HEK293 (cell line): ENCODE results near the gene GLCE.

Experiments used
- CTCF ChIA-PET: fragments of 350-600 bp; formaldehyde crosslinking; extraction: SDS; loops from one replicate; lab custom pipeline; 2021; ENCODE audit warnings: antibody characterized with exemption; lab: Yijun Ruan, JAX
- POLR2A ChIA-PET: fragments of 300-600 bp; formaldehyde crosslinking; extraction: SDS; loops from one replicate; lab custom pipeline; 2020; ENCODE audit warnings: antibody characterized with exemption, inconsistent platforms; lab: Yijun Ruan, JAX
- H3K27ac ChIP-seq: fragments of 200-500 bp; sonication (Bioruptor generic); 2 replicates; pipeline ENCODE4 v1.5.1; 2014; ENCODE audit warnings: low read depth, low read length, control low read depth, inconsistent platforms; ENCODE audit errors: extremely low read depth
- H3K36me3 ChIP-seq, 2 experiments: fragments of 200-500 bp in 1 of 2; sonication (Bioruptor generic) in 1 of 2; 1 replicate in 1 of 2; 2 replicates in 1 of 2; pipeline ENCODE4 v1.5.1; 2014 to 2017; ENCODE audit warnings: inconsistent platforms in 2 of 2, low read length in 2 of 2; ENCODE audit not compliant: control insufficient read depth in 2 of 2, insufficient read depth in 1 of 2
- H3K4me1 ChIP-seq: fragments of 200-500 bp; sonication (Bioruptor generic); 2 replicates; pipeline ENCODE4 v1.5.1; 2014; ENCODE audit warnings: mild to moderate bottlenecking, low read length, inconsistent platforms; ENCODE audit not compliant: control insufficient read depth, insufficient read depth
- H3K4me3 ChIP-seq: 2 replicates; pipeline ENCODE4 v1.5.1; 2011; ENCODE audit warnings: low read depth, mild to moderate bottlenecking, control low read depth, low read length, moderate library complexity
- H3K9me3 ChIP-seq: fragments of 200-500 bp; sonication (Bioruptor generic); 2 replicates; pipeline ENCODE4 v1.5.1; 2014; ENCODE audit warnings: low read depth, low read length, inconsistent platforms; ENCODE audit not compliant: control insufficient read depth, insufficient read depth
- GFI1B ChIP-seq: fragments of 450-650 bp; formaldehyde crosslinking; IDR thresholded peaks from 2 replicates; pipeline ENCODE4 v1.5.1; 2016; ENCODE audit warnings: missing biosample characterization, missing genetic modification characterization
- IKZF3 ChIP-seq: fragments of 450-650 bp; IDR thresholded peaks from 2 replicates; pipeline ENCODE4 v1.5.0; 2018; ENCODE audit warnings: missing biosample characterization, mild to moderate bottlenecking, missing genetic modification characterization, moderate library complexity
- PATZ1 ChIP-seq: fragments of 450-650 bp; formaldehyde crosslinking; IDR thresholded peaks from 2 replicates; pipeline ENCODE4 v1.5.1; 2016; ENCODE audit warnings: missing biosample characterization, missing genetic modification characterization
- PRDM1 ChIP-seq: fragments of 450-650 bp; formaldehyde crosslinking; IDR thresholded peaks from 2 replicates; pipeline ENCODE4; 2016; ENCODE audit warnings: missing biosample characterization, missing genetic modification characterization
- WT1 ChIP-seq: fragments of 450-650 bp; formaldehyde crosslinking; IDR thresholded peaks from 2 replicates; pipeline ENCODE4 v1.5.1; 2016; ENCODE audit warnings: missing biosample characterization, missing genetic modification characterization
- ZBTB8A ChIP-seq: fragments of 450-650 bp; formaldehyde crosslinking; IDR thresholded peaks from 2 replicates; pipeline ENCODE4 v1.5.1; 2016; ENCODE audit warnings: missing biosample characterization, missing genetic modification characterization
- ZNF24 ChIP-seq: fragments of 450-650 bp; formaldehyde crosslinking; IDR thresholded peaks from 2 replicates; pipeline ENCODE4 v1.5.1; 2016; ENCODE audit warnings: missing biosample characterization, missing genetic modification characterization
- ZNF335 ChIP-seq: fragments of 450-650 bp; formaldehyde crosslinking; conservative IDR thresholded peaks from 2 replicates; pipeline ENCODE4 v1.5.1; 2016; ENCODE audit warnings: missing biosample characterization, missing genetic modification characterization
- ZNF488 ChIP-seq: fragments of 450-650 bp; formaldehyde crosslinking; IDR thresholded peaks from 2 replicates; pipeline ENCODE4 v1.5.1; 2016; ENCODE audit warnings: missing biosample characterization, missing genetic modification characterization
- ZNF518A ChIP-seq: fragments of 450-650 bp; formaldehyde crosslinking; conservative IDR thresholded peaks from 2 replicates; pipeline ENCODE4 v1.5.1; 2016; ENCODE audit warnings: low read depth, missing biosample characterization, missing genetic modification characterization
- ZNF610 ChIP-seq: fragments of 450-650 bp; formaldehyde crosslinking; IDR thresholded peaks from 2 replicates; pipeline ENCODE4 v1.5.1; 2016; ENCODE audit warnings: missing biosample characterization, missing genetic modification characterization, borderline replicate concordance
- ZSCAN16 ChIP-seq: fragments of 450-650 bp; formaldehyde crosslinking; IDR thresholded peaks from 2 replicates; pipeline ENCODE4 v1.5.1; 2016; ENCODE audit warnings: missing biosample characterization, missing genetic modification characterization
- ZXDB ChIP-seq: fragments of 450-650 bp; formaldehyde crosslinking; IDR thresholded peaks from 2 replicates; pipeline ENCODE4 v1.5.1; 2016; ENCODE audit warnings: missing biosample characterization, missing genetic modification characterization
- TF ChIP-seq, protein P1 (sequence below): fragments of 450-650 bp; IDR thresholded peaks from 2 replicates; pipeline ENCODE4 v1.5.1; 2018; ENCODE audit warnings: missing biosample characterization, missing genetic modification characterization
- TF ChIP-seq, protein P2 (sequence below): fragments of 450-650 bp; formaldehyde crosslinking; IDR thresholded peaks from 2 replicates; pipeline ENCODE4 v1.5.1; 2017; ENCODE audit warnings: missing biosample characterization, mild to moderate bottlenecking, missing genetic modification characterization, moderate library complexity
- TF ChIP-seq, protein P3 (sequence below): fragments of 450-650 bp; formaldehyde crosslinking; IDR thresholded peaks from 2 replicates; pipeline ENCODE4 v1.5.1; 2016; ENCODE audit warnings: missing biosample characterization, missing genetic modification characterization

Gene GLCE

DNA sequence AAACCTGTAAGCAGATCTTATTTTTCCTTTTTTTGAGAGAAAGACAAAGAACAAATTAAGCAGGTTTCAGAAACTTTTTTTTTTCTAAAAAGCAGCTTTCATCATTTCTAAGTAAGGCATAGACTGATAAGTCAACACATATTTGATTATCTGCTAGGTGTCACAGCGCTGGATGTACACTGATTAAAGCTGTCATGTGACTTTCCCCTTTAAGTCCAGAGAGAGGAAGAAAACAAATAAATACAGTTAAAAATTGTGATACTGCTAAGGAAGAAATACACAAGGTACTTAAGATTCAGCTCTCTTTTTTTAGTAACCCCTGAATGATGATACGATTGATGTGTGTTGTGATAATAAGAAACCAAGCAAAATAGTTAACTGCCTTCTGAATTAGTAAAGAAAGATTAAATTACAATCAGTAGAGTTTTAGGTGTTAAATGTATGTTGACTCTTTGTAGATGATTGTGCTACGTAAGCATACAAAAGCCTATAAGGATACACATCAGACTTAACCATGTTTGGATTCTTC lies 2.8 kb downstream of the GLCE start (continued):
- TF ChIP-seq, protein P1, sequence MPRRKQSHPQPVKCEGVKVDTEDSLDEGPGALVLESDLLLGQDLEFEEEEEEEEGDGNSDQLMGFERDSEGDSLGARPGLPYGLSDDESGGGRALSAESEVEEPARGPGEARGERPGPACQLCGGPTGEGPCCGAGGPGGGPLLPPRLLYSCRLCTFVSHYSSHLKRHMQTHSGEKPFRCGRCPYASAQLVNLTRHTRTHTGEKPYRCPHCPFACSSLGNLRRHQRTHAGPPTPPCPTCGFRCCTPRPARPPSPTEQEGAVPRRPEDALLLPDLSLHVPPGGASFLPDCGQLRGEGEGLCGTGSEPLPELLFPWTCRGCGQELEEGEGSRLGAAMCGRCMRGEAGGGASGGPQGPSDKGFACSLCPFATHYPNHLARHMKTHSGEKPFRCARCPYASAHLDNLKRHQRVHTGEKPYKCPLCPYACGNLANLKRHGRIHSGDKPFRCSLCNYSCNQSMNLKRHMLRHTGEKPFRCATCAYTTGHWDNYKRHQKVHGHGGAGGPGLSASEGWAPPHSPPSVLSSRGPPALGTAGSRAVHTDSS (tag by site-specific recombination), result no peak
- TF ChIP-seq ZSCAN16, result no peak
- TF ChIP-seq ZNF488 (tag by site-specific recombination), result no peak
- no peak for TF ChIP-seq PATZ1 (tag by site-specific recombination)

DNA sequence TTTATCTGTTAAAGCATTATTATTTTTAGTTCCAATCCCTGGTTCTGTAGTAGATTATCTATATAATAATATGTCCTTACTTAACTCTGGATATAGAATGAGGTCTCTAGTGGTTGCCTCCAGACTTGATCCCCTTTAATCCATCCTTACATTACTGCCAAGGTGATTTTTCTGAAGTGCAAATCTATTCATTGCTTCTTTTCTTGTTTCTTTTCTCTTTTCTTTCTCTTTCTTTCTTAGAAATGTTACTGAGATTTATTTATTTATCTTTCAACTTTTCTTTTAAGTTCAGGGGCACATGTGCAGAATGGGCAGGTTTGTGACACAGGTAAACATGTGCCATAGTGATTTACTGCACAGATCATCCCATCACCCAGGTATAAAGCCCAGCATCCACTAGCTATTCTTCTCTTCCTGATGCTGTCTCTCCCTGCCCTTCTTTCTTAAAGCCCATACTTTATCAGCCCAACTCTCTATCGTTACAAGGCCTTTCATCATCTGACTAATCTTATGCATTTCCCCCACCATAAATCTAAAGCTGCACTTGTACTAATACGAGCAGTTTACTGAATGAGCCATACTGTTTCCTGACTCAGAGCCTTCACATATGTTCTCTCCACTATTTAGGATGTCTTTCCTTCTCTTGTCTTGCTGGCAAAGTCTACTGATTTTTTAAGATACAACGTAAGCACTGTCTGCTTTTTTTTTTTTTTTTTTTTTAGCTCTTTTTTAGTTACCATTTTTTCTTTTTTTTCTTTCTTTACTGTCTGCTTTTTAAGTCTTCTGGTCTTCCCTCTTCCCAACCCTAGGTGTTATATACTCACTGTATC lies 4.6 kb downstream of the GLCE start:
- H3K9me3 ChIP-seq, result no peaks in the 10 kb centered on the region
- ChIA-PET POLR2A (no interaction called here), CTCF (interaction anchor here (0.7 to 2.1 kb wide), 7 partner anchors 13 to 451 kb away, joined by 3 to 9 read pairs (median 4); no protein-coding TSS in a partner anchor)
- no peak overlapping the region for H3K27ac ChIP-seq
- no peaks in the 10 kb centered on the region for H3K36me3 ChIP-seq
- peaks cover 33% of the 10 kb centered on the region for H3K4me1 ChIP-seq
- no peak overlapping the region for H3K4me3 ChIP-seq
- TF ChIP-seq, protein P2, sequence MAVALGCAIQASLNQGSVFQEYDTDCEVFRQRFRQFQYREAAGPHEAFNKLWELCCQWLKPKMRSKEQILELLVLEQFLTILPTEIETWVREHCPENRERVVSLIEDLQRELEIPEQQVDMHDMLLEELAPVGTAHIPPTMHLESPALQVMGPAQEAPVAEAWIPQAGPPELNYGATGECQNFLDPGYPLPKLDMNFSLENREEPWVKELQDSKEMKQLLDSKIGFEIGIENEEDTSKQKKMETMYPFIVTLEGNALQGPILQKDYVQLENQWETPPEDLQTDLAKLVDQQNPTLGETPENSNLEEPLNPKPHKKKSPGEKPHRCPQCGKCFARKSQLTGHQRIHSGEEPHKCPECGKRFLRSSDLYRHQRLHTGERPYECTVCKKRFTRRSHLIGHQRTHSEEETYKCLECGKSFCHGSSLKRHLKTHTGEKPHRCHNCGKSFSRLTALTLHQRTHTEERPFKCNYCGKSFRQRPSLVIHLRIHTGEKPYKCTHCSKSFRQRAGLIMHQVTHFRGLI (tag by site-specific recombination), result peak; percentile 97
- TF ChIP-seq ZNF24 (tag by site-specific recombination), result 0 out of 2 replicates have a peak, but pooled peaks have one; percentile 46
- peak; percentile 95 for TF ChIP-seq PRDM1
- TF ChIP-seq GFI1B (tag by site-specific recombination), result peak; percentile 6; the same call in 1 of the 2 replicates
- TF ChIP-seq ZBTB8A (tag by site-specific recombination), result peak; percentile 58; the same call in 1 of the 2 replicates
- peak; percentile 16; the same call in 1 of the 2 replicates for TF ChIP-seq WT1 (tag by site-specific recombination)
- peak; percentile 78 for TF ChIP-seq ZNF610
- TF ChIP-seq ZNF518A, result peak; percentile 50
- TF ChIP-seq ZXDB, result peak; percentile 45; the same call in 1 of the 2 replicates
- TF ChIP-seq ZNF335 (tag by site-specific recombination), result 0 out of 2 replicates have a peak, but pooled peaks have one; percentile 20
- TF ChIP-seq, protein P3, sequence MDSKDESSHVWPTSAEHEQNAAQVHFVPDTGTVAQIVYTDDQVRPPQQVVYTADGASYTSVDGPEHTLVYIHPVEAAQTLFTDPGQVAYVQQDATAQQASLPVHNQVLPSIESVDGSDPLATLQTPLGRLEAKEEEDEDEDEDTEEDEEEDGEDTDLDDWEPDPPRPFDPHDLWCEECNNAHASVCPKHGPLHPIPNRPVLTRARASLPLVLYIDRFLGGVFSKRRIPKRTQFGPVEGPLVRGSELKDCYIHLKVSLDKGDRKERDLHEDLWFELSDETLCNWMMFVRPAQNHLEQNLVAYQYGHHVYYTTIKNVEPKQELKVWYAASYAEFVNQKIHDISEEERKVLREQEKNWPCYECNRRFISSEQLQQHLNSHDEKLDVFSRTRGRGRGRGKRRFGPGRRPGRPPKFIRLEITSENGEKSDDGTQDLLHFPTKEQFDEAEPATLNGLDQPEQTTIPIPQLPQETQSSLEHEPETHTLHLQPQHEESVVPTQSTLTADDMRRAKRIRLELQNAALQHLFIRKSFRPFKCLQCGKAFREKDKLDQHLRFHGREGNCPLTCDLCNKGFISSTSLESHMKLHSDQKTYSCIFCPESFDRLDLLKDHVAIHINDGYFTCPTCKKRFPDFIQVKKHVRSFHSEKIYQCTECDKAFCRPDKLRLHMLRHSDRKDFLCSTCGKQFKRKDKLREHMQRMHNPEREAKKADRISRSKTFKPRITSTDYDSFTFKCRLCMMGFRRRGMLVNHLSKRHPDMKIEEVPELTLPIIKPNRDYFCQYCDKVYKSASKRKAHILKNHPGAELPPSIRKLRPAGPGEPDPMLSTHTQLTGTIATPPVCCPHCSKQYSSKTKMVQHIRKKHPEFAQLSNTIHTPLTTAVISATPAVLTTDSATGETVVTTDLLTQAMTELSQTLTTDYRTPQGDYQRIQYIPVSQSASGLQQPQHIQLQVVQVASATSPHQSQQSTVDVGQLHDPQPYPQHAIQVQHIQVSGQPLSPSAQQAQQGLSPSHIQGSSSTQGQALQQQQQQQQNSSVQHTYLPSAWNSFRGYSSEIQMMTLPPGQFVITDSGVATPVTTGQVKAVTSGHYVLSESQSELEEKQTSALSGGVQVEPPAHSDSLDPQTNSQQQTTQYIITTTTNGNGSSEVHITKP, result peak; percentile 57; the same call in 1 of the 2 replicates
- TF ChIP-seq IKZF3 (tag by site-specific recombination), result 0 out of 2 replicates have a peak, but pooled peaks have one; percentile 30
